HepG2 (cell line): Measurements from ENCODE around the gene FGA. TPM values are rescaled to one million over a fixed set of nuclear protein-coding genes. Genes with fewer than 3 reads are reported as not detected.
A peak's percentile ranks its signal among the peaks of the same experiment; 100 is the strongest.

Source experiments
- AHR ChIP-seq: IDR thresholded peaks from 2 replicates; pipeline ENCODE4 v1.6.1; 2018; ENCODE audit warnings: missing genetic modification reagents, missing compliant biosample characterization
- ASH2L ChIP-seq: fragments of 300-600, 200-600 bp; sonication (generic); IDR thresholded peaks from 2 replicates; pipeline ENCODE4 v1.7.0; 2017; ENCODE audit warnings: low read depth, mild to moderate bottlenecking, moderate library complexity, mixed read lengths, low read length; ENCODE audit not compliant: insufficient read length
- CBX2 ChIP-seq, 2 experiments: fragments of 200-600 bp in 1 of 2; sonication (generic); formaldehyde crosslinking in 1 of 2; IDR thresholded peaks; 2 replicates each; pipeline versions ENCODE4 v1.7.0 to v1.8.1; 2018 to 2022; ENCODE audit warnings: low read depth in 2 of 2, low read length in 1 of 2, mild to moderate bottlenecking in 1 of 2, missing genetic modification reagents in 1 of 2
- MAX ChIP-seq: IDR thresholded peaks from 2 replicates; pipeline ENCODE4 v1.6.1; 2012; ENCODE audit warnings: inconsistent platforms
- MTF2 ChIP-seq: sonication (generic); formaldehyde crosslinking; IDR thresholded peaks from 2 replicates; pipeline ENCODE4 v1.5.0; 2020; ENCODE audit warnings: missing genetic modification reagents, borderline replicate concordance
- RARG ChIP-seq: sonication (generic); formaldehyde crosslinking; IDR thresholded peaks from 2 replicates; pipeline ENCODE4 v1.4.0; 2020; ENCODE audit warnings: low read depth, mild to moderate bottlenecking, missing genetic modification reagents
- SP140L ChIP-seq: sonication (generic); formaldehyde crosslinking; IDR thresholded peaks from 2 replicates; pipeline ENCODE4 v1.4.0; 2020; ENCODE audit warnings: missing genetic modification reagents, borderline replicate concordance
- STAT6 ChIP-seq: sonication (generic); formaldehyde crosslinking; IDR thresholded peaks from 2 replicates; pipeline ENCODE4 v1.4.0; 2020; ENCODE audit warnings: missing genetic modification reagents, mild to moderate bottlenecking, borderline replicate concordance
- THAP7 ChIP-seq: sonication (generic); formaldehyde crosslinking; IDR thresholded peaks from 2 replicates; pipeline ENCODE4 v1.8.1; 2023; ENCODE audit warnings: mild to moderate bottlenecking, missing genetic modification reagents
- THYN1 ChIP-seq: sonication (generic); formaldehyde crosslinking; IDR thresholded peaks from 2 replicates; pipeline ENCODE4 v1.8.1; 2023; ENCODE audit warnings: low read depth, mild to moderate bottlenecking, moderate library complexity, missing genetic modification reagents, borderline replicate concordance
- TRIM24 ChIP-seq: sonication (generic); formaldehyde crosslinking; IDR thresholded peaks from 2 replicates; pipeline ENCODE4 v1.8.0; 2022; ENCODE audit warnings: mild to moderate bottlenecking, missing genetic modification reagents
- ZFP62 ChIP-seq: sonication (generic); formaldehyde crosslinking; IDR thresholded peaks from 2 replicates; pipeline ENCODE4 v1.4.0; 2020; ENCODE audit warnings: missing genetic modification reagents
- ZNF124 ChIP-seq: sonication (generic); formaldehyde crosslinking; IDR thresholded peaks from 2 replicates; pipeline ENCODE4 v1.4.0; 2020; ENCODE audit warnings: missing genetic modification reagents
- ZNF143 ChIP-seq: sonication (generic); formaldehyde crosslinking; IDR thresholded peaks from 2 replicates; pipeline ENCODE4 v1.4.0; 2020; ENCODE audit warnings: missing genetic modification reagents
- ZNF432 ChIP-seq: sonication (generic); formaldehyde crosslinking; IDR thresholded peaks from 2 replicates; pipeline ENCODE4 v1.5.0; 2020; ENCODE audit warnings: missing genetic modification reagents, mild to moderate bottlenecking, borderline replicate concordance
- ZNF558 ChIP-seq: sonication (generic); formaldehyde crosslinking; IDR thresholded peaks from 2 replicates; pipeline ENCODE4 v1.9.0; 2022; ENCODE audit warnings: mild to moderate bottlenecking, missing genetic modification reagents, borderline replicate concordance
- ZNF597 ChIP-seq: sonication (generic); formaldehyde crosslinking; IDR thresholded peaks from 2 replicates; pipeline ENCODE4 v1.5.0; 2020; ENCODE audit warnings: missing genetic modification reagents
- ZNF761 ChIP-seq: sonication (generic); formaldehyde crosslinking; conservative IDR thresholded peaks from 2 replicates; pipeline ENCODE4 v1.4.0; 2020; ENCODE audit warnings: mild to moderate bottlenecking, missing genetic modification reagents
- ZNF782 ChIP-seq: sonication (generic); formaldehyde crosslinking; IDR thresholded peaks from 2 replicates; pipeline ENCODE4 v1.4.0; 2020; ENCODE audit warnings: missing genetic modification reagents, mild to moderate bottlenecking, borderline replicate concordance
- ZNF792 ChIP-seq: IDR thresholded peaks from 2 replicates; pipeline ENCODE4 v1.6.1; 2016
- ZNF839 ChIP-seq: sonication (generic); formaldehyde crosslinking; IDR thresholded peaks from 2 replicates; pipeline ENCODE4 v1.4.0; 2020; ENCODE audit warnings: missing genetic modification reagents, mild to moderate bottlenecking, borderline replicate concordance
- polyA plus RNA-seq, 8 experiments: library from polyadenylated mRNA; depleted of rRNA in 3 of 8; stranded (reverse) in 7 of 8; unstranded in 1 of 8; fragments of >200 nt; fragmentation: Illumina TruSeq in 4 of 8; extraction: Trizol in 4 of 8; gene quantifications; 2 replicates each; pipeline versions ENCODE4 v1.2.1 to v1.2.3, GENCODE V29; 2011 to 2016; ENCODE audit warnings: low read depth in 4 of 8, missing spikeins in 1 of 8, mixed read lengths in 1 of 8; ENCODE audit not compliant: insufficient read depth in 1 of 8
- total RNA-seq, 5 experiments: library from RNA; depleted of rRNA; stranded (reverse); fragments of >200 nt; fragmentation: Illumina TruSeq; extraction: Trizol; gene quantifications; 2 replicates each; pipeline ENCODE4 v1.2.3, GENCODE V29; 2016; ENCODE audit warnings: low read depth in 1 of 5
- TF ChIP-seq, protein P1 (sequence below): sonication (generic); formaldehyde crosslinking; IDR thresholded peaks from 2 replicates; pipeline ENCODE4 v1.4.0; 2020; ENCODE audit warnings: mild to moderate bottlenecking, missing genetic modification reagents

The FGA gene
- total and polyA plus RNA-seq, 2 of the 13 experiments (the other 11 are each of a cell fraction or from before 2014, with no cell fraction given), result 640 to 1,523 TPM

DNA sequence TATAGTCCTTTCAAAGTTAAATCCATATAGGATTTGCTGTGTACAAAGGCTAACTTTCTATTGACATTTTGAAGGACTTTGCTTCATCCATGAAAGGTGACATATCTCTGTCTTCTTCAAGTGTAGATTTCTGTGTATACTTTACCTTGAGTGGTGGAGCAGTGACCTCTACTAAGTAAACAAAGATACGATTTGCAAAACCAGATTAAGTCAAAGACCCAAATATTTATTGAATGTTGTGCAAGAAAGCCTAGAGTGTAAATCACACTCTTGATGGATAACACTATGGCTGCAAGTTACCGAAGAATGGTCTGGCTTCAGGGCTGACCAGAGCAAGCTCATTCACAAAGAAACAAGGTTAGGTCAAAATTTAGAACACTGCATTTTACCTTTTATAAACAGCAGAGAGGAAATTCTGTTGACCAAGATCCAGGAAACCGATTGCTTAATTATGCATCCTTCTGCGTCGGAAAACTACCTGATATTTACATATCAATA is 27.3 kb upstream of the FGA start (continued):
- TF ChIP-seq ASH2L (peak; percentile 92), MTF2 (CRISPR knock-in tag) (no peak), ZNF782 (CRISPR knock-in tag) (no peak), CBX2 (IDR thresholded peaks at IDR 0.05; ENCODE audit: low read depth, low read length) (no peak), CBX2 (CRISPR knock-in tag; IDR thresholded peaks at IDR 0.05; ENCODE audit: low read depth) (peak; percentile 62; the same call in 1 of the 2 replicates), STAT6 (CRISPR knock-in tag) (no peak), ZNF558 (CRISPR knock-in tag) (0 out of 2 replicates have a peak, but pooled peaks have one; percentile 59), THAP7 (CRISPR knock-in tag) (no peak), ZNF597 (no peak), RARG (CRISPR knock-in tag) (no peak), ZNF761 (0 out of 2 replicates have a peak, but pooled peaks have one; percentile 13), ZFP62 (no peak), ZNF432 (CRISPR knock-in tag) (no peak), SP140L (no peak; the same call in 1 of the 2 replicates), ZNF124 (CRISPR knock-in tag) (peak; percentile 74), AHR (CRISPR knock-in tag) (no peak; the same call in 1 of the 2 replicates), ZNF143 (CRISPR knock-in tag) (no peak), THYN1 (CRISPR knock-in tag) (no peak), TRIM24 (CRISPR knock-in tag) (no peak), ZNF792 (CRISPR knock-in tag) (peak; percentile 66; the same call in 1 of the 2 replicates), ZNF839 (no peak), MAX (peak; percentile 63; the same call in 1 of the 2 replicates)
- TF ChIP-seq, protein P1, sequence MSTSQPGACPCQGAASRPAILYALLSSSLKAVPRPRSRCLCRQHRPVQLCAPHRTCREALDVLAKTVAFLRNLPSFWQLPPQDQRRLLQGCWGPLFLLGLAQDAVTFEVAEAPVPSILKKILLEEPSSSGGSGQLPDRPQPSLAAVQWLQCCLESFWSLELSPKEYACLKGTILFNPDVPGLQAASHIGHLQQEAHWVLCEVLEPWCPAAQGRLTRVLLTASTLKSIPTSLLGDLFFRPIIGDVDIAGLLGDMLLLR (CRISPR knock-in tag), result no peak
